Fibroblast of skin of back (primary cell): ENCODE results near the gene ANK3. TPM values are rescaled to one million over a fixed set of nuclear protein-coding genes. Genes with fewer than 3 reads are reported as not detected.

Experiments
- DNase-seq: peaks from one replicate; pipeline ENCODE4 v3.0.0-alpha.2; 2013
- polyA plus RNA-seq, 2 experiments: library from polyadenylated mRNA; unstranded; fragments of 120-200 nt; gene quantifications; one replicate each; pipeline ENCODE4 v1.2.1, GENCODE V29; 2013; ENCODE audit not compliant: insufficient read length in 2 of 2

The ANK3 gene
- 1.7 TPM for polyA plus RNA-seq (2013, experiment 1 of 2; ENCODE audit: insufficient read length)
- polyA plus RNA-seq (2013, experiment 2 of 2; ENCODE audit: insufficient read length), result 2.8 TPM

DNA sequence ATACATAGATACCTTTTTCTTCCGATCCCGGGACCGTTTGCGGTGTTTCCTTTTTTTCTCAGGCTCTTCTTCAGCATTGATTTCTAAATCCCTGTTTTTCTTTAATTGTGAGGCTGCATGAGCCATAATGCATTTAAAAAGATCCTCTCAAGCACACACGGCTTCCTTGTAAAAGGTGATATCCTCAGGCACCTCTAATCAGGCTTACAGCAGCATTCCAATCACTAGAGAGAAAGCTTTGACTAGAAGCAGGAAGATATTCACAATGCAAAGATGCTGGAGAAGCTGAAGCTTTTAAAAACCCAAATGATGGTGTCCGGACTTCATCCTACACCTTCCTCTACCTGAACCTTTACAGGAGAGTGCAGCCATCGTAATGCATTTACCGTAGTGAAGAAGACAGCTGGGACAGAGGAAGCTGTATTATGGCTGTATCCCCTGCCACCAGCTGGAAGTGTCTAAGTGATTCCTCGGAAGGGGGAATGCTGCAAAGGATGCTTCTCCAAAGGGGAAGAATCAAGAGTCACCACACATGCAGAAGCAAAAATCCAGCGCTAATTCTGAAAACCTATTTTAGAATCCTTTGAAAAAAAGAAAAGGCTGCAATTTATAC, at the start of gene ANK3:
Gene ANK3, minus strand, starts transcription at position 463 of the 613 bp plus-strand sequence. Its CDS starts 337 bp downstream, at position 126.
- no peak for DNase-seq

DNA sequence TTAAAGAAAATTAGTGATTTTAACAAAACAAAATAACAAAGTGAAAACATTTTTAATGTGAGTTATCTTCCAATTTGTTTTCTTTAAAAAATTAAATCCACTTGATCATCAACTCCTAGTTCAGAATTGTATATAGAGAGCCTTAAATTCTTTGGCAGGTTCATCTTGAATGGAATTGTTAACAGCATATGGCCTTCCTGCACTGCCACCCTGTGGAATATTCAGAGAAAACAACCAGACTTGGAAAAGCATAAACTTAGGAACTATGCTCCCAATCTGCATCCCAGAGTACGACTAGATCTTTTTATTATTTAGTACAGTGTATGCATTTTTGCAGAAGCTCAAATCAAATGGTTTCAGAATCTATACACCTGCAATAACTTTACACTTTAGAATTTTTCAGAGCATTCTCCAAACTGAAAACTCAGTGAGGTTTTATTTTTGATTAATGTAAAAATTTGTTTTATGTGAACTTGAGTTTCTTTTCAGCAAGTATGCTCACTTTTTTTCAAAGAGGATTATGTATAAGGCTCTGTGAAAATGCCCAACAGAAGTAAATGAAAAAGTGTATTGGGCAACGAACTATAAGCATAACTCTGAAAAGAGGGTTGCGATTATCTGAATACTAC, 44.9 kb upstream of the ANK3 start:
- DNase-seq, result peak; percentile 67

- peak; percentile 87 for DNase-seq
These were observed 44.0 kb upstream of the ANK3 start for GRCh38 chr10:60433684-60434083.

GRCh38 chr10:60430836-60431597, 41.3 kb upstream of the ANK3 start:
- DNase-seq, result peak; percentile 52

- peak; percentile 96 for DNase-seq
These were observed 40.3 kb upstream of the ANK3 start for GRCh38 chr10:60430017-60430416.

DNA sequence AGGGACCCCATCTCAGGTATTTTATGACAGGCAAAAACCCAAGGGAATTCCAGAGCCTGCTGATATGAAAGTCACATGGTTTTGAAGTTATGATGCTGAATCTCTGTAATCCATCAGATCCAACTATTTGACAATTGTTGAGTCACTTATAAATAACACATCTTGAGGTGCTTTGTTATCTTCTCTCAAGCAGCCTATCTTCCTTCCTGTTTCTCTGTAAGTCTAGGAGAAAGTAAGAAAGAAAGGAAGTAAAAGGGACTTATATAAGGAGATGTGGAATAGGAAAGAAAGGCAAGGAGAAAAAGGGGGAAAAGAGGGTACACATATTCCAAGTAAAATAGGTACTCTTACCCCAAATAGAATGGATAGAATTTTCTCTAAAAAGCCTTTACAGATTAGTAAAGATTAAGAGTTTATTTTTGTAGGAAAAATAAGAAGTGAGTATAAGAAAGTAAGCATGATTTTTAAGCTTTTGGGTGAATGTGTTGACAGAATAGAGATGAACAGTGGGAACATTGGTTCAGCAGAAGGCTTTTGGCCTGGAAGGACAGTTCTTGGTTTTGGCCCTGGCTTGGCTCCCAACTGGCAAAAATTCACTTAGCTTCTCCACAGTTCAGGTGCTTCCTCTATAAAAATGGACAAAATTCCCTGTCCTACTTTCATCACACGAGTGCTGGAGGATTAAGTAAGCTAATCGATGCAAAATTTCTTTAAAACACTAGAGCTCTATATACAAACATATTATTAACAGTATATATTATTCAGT, 39.6 kb upstream of the ANK3 start:
- DNase-seq, result no peak

- peak; percentile 46 for DNase-seq
These were observed 38.7 kb upstream of the ANK3 start for GRCh38 chr10:60428387-60428737.

DNA sequence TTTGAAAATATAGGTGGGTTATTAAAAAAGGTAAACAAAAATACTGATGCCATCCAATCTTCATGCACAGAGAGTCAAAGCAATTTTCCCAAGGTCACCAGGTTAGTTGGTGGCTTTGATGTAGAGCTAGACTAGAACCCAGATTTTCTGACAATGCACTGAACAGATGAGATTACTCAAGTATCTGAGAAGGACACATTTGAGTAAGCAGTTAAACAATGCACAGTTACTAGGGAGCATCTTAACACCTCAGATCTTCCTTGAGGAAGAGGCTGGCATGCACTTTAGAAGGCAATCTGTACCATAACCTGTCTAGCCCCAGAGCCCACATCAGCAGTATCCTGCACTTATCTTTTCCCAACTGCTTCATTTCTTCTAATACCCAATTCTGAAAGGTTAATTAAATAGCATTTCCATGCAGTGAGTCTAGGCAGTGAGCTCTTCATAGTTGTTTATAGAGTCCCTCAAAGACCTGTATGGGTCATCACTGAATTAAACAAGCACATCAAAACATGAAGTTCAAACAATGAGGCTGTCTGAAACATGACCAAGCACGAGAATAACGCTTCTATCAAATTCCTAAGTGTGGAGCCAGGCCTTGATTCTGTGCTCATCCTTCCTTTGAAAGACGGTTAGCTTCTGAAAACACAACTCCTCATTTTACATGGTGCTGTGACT, 38.2 kb upstream of the ANK3 start:
- peak; percentile 52 for DNase-seq

GRCh38 chr10:60427148-60427547, 37.5 kb upstream of the ANK3 start:
- DNase-seq, result no peak

- DNase-seq, result peak; percentile 91
These were observed 36.8 kb upstream of the ANK3 start for GRCh38 chr10:60426425-60426824.

DNA sequence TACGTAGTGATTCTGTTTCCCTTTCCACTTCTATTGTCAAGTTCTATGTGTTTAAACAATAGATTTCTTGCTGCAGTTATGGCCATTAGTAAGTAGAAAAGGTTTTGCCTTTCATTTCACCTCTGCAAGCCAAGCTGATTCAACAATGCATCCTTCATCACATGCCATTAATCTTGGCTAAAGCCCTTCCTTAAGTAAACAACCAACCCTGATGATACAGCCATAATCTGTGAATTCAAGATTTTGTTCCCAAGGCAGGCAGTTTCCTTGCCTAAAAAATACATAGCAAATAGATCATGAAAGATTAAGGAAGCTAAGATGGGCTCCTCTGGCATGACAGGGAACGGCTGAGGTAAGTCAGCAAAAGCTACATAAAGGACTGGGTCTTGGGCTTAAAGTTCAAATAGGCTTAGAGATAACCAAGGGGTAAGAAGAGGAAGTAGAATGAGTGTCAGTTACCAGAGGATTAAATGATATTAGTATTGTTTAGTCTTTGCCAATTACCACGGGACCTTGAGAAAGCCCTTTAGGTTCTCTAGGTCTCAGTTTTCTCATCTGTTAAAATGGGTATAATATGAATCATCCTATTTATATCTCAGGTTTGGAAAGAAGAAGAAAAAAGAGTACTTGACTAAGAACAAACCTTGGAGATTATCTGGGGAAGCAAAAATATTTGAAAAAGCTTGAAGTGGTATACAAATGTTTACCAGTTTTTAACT, 35.9 kb upstream of the ANK3 start:
- peak; percentile 62 for DNase-seq

GRCh38 chr10:60424971-60425370, 35.3 kb upstream of the ANK3 start:
- no peak for DNase-seq

GRCh38 chr10:60423920-60424319, 34.2 kb upstream of the ANK3 start:
- DNase-seq, result peak; percentile 63

- DNase-seq, result no peak
These were observed 33.1 kb upstream of the ANK3 start for GRCh38 chr10:60422809-60423208.

DNA sequence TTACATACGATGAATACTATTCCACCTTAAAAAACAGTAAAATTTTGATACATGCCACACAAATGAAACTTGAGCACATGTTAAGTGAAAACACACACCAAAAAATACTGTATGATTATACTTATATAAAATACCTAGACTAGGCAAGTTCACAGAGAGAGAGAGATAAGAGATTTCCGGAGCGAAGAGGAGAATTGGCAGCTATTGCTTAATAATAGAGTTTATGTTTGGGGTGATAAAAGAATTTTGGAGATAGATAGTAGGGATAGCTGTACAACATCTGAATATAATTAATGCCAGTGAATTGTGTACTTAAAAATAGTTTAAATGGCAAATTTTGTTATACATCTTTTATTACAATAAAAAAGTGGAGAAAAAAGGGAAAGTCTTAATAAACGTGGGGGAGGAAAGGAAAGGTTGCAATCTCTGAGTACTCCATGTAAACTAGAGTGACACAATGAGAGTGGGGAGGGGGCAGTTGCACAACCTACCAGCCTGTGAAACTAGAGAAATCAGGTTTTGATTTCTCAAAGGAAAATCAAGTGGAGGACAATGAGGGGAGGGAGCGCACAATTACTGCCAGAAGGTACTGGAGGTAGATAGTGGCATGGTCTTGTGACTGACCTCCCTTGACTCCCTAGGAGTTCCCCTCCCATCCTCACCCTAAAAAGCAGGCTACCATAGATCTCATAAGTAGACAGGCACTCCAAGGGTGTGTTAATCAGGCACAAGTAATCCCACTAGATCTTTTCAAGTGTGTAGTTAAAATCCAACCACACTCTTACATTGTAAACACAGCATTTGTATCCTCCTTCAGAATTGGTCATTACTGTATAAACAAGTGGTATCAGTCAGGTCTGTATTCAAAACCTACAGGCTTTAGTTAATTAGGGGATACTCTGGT, 31.6 kb upstream of the ANK3 start:
- no peak for DNase-seq

DNA sequence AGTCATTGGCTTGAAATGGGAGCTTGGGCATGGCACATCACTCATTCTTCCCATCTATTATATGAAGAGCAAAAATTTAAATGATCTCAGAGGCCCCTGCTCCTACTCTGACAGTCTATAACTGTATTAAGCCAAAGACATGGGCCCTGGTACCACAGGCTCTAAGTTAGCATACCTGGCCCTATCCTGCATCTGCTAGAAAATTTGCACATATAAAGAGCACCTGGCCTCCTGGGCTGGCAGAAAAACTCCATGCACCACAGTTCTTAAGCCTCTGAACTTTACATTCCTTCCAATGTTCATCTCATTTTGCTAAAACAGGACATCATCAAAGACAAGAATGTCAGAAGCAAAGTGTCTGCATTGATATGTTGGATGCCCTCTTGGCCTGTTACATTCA, 29.6 kb upstream of the ANK3 start:
- no peak for DNase-seq

- DNase-seq, result no peak
These were observed 28.2 kb upstream of the ANK3 start for GRCh38 chr10:60417901-60418300.

DNA sequence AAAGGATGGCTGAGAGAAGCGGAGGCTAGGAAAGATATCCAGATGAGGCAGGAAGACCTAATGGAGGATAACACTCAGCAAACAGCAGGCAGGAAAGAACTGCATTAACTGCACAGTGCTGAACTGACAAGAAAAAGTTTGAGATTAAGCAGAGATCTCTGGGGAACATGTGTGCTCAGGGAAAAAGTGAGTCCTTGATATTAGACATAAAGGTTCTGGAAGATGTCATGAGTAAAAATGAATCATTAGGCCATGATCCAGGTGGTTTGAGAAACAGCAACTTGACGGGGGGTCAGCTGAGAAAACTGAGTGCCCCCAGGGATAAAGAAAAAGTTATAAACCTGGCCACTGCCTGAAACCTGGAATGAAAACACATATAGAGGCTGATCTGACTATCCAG, 27.3 kb upstream of the ANK3 start:
- DNase-seq, result no peak

- DNase-seq, result peak; percentile 97
These were observed 25.4 kb upstream of the ANK3 start for GRCh38 chr10:60414877-60415585.

DNA sequence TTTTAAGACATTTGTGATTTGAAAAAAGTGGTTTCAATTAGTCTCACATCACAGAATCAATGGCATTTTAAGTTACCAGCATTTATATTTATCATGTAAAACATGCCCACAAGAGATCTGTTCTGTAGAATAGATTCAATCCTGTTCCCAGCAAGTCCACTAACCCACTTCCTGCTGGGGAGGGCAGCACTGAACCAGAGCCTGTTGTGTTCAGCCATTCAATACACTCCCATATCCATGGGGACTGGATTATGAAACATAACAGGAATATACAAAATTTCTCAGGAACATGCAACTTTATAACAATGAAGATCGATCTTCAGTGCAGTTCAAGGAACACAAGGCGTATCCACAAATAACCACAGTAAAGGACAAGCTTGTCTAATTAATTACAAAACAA, 24.4 kb upstream of the ANK3 start:
- DNase-seq, result peak; percentile 44
